GM19351 (cell line): ENCODE results near the gene CPVL.

Experiments used
- ATAC-seq: cut with Tn5 transposase; IDR thresholded peaks from one replicate; pipeline ENCODE4 v1.9.1; 2021; ENCODE audit warnings: mild to moderate bottlenecking, moderate library complexity; ENCODE audit not compliant: unreplicated experiment

The CPVL gene

DNA sequence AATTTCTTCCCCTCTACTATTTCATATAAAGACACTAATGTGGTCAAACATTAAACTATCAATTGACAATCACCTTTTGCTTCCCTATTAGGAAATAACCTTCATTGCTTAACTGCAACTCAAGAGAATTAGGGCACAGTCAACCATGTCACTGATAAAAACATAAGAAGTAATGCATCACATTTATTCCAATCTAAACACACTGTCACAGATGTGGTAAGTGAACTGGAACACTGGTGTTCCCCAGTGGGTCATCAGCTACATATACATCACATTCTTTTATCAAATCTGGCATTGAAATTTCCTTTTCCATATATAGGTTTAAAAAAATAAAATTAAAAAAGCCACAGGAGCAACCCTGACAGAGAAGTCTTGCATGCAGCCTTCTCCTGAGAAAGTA is 191.9 kb downstream of the CPVL start:
- ATAC-seq = no peak

DNA sequence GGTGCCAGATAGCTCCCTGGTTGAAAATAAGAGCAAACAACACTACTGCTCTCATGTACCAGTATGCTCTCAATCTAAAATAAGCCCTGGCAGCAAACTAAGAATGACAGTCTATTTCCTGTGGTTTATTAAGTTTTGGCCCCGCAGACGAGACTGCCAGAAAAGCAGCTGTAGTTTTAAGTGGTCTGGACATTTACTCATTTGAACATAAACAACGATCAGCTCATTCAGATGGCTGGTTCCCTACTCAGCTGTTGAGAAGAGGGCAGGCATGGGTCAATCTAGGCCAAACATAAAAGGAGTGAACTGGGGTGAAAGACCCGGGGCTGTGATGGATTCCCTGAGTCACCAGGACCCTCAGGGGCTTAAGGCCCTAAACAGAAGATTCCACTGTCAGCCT is 192.7 kb downstream of the CPVL start:
- no peak for ATAC-seq
